Measurements from ENCODE around the gene PRPF38B.

Gene PRPF38B

DNA sequence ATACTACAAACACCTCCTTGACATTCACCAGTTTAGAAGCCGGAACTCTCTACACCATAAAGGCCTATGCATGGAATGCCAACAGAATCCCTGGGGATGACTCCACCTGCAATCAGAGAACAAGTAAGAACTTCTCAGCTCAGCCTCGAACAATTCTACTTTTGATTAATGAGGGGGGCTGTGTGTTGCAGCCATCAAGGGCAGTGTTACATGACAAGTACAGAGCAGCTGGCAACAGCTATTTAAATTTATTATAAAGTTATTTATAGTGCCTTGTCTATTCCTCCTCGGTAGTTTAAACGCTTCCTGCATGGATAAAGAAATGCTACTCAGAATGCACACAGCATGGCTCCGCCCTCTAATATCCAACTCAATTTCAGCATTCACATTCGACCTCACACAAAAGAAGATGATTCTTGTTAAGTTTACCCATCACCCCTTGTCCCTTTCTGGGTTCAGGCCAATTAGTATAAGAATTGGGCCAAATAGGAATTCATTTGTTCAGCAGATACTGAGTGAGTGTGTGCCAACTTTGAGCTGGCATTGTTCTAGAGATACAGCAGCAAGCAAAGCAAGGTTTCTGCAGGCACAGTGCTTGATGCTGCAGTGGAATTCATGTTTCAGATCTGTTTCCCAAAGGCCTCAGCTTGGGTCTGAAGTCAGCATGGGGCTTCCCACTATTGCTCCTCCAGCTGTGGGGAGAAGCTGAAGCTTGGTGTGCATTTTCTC lies 27.0 kb downstream of the PRPF38B start:
- no peak for DNase-seq

DNA sequence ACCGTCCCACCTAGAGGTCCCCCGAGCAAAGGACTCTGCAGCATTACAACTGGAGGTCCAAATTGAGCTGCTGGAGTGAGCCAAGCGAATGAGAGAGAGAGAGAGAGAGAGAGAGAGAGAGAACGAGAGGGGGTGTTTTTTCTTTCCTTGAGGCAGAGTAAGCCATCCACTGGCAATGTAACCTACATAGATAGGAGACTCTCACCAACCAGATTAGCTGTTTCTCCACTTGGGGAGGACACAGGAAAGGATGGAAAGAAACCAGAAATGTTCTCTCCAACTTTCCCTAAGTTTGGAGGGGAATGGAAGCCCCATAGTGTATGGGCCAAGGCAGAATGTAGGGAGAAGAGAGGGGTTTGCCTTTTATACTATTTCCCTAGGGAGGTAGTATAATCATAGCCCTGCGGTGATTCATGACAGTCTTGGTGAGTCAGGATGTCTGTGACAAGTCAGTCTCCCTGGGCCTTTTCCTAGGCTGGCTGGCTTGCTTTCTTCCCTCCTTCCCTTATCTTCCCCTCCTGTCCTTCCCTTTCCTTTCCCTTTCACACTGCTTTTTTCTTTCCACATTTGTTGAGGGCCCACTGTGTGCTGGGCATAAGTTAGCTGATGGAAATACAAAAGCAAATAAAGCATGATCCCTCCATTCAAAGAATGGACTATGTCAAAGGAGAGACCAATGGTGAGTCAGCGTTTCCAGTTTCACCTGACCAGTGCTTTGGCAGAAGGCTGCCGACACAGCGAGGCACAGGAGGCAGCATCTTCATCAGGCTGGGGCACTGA lies 27.7 kb downstream of the PRPF38B start:
- no peak for DNase-seq

GRCh38 chr1:108722292-108722691 lies 30.2 kb downstream of the PRPF38B start:
- DNase-seq: no peak

DNA sequence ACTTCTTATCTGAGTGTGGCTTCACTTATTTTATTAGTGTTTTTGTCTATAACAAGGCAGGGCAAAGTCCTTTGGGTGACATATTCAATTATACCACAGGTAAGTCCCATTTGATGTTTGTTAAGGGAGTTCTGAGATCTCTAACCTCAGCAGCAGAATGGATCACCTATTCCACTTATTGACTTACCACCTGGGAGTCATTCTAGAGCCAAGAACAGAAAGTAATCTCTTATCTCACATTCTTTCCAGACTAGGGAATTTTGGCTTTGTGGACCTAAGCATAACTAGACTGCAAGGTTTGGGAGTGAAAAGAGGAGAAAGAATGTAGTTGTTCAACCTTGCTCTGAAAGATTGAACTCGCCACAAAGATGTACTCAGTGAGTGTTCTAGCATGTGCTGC lies 33.8 kb downstream of the PRPF38B start:
- DNase-seq: no peak

DNA sequence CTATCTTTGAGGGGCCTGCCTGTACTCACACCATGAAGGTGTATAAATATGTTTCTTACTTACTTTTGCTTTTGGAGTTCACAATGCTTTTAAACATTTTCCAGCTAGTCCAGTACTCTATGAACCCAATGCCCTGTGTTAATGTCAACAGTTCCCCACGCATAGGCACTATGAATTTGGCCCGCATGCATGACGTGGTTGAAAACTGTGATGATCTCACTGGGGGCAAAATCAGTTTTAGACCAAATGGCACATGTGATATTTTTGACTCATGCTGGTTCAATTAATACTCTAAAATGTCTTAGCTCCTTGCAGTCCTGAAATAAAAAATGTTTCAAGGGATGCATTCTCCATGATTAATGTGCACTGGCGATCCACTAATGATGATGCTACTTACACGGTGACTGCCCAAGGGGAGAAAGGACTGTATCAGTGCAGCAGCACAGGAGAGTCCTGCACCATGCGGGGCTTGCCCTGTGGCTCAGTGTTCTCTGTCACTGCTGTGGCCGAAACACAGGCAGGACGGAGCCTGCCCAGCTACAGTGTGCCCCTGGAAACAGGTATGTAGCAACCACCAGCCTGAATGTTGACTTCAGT lies 36.3 kb downstream of the PRPF38B start:
- no peak for DNase-seq

- no peak for DNase-seq
Measured at GRCh38 chr1:108729481-108729880, 37.4 kb downstream of the PRPF38B start.

DNA sequence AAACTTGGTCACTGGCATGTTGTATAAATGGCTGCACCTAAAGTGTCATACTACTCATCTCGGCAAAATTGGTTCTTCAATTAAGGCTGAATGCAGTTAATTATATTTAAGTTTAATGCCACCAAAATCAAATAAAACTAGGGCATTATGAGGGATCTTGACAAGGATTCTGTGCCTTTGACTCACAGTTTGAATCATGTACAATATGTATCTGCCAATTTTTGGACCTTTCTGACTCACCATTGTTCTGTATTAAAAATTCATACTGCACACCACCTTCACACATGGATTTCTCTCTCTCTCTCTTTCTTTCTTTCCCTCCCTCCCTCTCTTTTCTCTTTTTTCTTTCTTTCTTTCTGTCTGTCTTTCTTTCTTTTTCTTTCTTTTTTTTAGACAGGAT lies 40.3 kb downstream of the PRPF38B start:
- DNase-seq: no peak

GRCh38 chr1:108734171-108734865 lies 42.2 kb downstream of the PRPF38B start:
- no peak for DNase-seq

GRCh38 chr1:108742253-108742652 lies 50.1 kb downstream of the PRPF38B start:
- DNase-seq: no peak

DNA sequence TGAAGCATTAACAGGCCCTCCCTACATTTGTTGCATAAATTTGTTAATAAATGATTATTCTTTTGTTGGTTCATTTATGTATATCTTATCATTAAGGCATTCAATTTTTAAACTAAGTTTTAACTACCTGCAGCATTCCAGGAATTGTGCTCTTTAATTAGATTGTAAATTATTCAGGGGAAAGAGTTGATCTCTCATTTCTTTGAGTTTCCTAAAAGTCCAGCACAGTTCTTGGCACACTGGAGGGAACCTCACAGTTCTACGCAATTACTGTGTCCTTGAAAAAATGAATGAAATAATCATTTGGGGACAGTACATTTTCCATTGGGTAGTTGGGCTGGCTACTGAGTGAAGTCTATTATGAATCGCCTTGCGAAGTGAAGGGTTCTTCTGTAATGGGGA lies 53.9 kb downstream of the PRPF38B start:
- DNase-seq: no peak

GRCh38 chr1:108746382-108747170 lies 54.5 kb downstream of the PRPF38B start, which contains the start of gene STXBP3:
Gene STXBP3, plus strand, starts transcription at chr1:108746674. Its CDS starts 64 bp downstream, at chr1:108746738.
- peak; percentile 100 for DNase-seq

GRCh38 chr1:108747171-108747850 lies 55.2 kb downstream of the PRPF38B start:
- DNase-seq: peak; percentile 46

- DNase-seq: no peak
Measured at GRCh38 chr1:108747898-108748297, 55.8 kb downstream of the PRPF38B start.

DNA sequence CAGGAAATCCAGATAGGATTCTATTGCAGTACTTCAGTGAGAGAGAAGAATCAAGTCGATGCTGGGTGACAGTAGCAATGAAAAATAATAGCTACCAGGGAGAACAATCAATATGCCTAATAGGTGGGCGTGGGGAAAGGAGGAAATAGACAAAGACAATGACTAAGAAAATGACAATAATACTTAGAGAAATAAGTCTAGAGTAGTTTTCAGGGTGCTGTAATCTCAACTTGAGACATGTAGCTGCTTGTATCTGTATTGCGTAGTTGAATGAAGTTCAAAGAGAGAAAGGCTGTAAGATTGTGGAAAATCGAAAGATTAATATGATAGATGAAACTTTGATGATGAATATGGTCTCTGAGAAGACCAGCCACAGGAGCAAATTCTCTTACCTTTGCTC lies 57.0 kb downstream of the PRPF38B start:
- no peak for DNase-seq

DNA sequence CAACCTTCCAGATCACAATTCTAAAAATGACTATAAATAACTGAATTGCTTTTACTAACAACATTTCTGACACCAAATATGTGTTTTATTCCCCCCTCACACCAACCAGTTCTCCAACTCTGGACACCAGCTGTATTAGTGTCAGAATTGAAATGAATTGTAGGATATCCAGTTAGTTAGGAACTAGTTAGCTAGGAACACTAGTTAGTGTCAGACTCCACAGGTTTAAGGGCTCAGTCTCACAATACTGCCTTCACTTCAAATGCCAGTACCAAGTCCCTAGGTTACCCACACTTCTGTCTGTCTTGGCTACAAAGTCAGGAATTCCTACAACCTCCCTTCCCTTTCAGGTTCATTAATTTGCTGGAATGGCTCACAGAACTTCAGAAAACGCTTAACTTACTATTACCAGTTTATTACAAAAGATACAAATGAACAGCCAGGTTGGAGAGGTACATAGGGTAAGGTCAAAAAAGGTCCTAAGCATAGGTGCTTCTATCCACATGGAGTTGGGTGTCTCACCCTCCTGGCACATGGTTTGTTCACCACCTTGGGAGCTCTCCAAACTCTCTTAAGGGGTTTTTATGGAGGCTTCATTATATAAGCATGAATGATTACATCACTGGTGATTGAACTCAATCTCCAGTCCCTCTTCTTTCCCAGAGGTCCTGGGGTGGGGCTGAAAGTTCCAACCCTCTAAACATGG lies 58.5 kb downstream of the PRPF38B start:
- DNase-seq: no peak
